ENCODE data around the gene QRFP.

DNA sequence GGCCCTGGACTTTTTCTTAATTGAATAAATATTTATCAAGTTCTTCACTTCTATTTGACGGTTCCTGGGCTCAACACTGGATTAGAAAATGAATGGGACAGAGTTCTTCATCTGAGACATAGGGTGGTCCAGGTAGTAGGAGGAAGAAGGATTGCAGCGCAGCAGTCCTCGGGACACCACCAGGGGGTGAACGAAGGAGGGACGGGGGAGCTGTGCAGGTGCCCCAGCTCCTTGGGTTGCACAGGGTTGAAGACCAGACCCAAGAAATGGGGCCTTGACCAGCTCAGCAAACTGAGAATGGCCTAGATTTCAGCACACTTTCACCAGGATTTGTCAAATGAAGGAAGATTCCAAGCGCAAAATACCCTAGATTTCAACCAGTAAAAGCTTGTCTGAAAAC, 32.1 kb downstream of the QRFP start:
- TF ChIP-seq EZH2phosphoT487 (IDR thresholded peaks at IDR 0.05; ENCODE audit: borderline replicate concordance, low read length) = no peak
- no peak for TF ChIP-seq EZH2 (IDR thresholded peaks at IDR 0.05; ENCODE audit: low read length, unreplicated experiment)
